Spleen (tissue), 13 donors: ENCODE results near the gene TIMM50. TPM values are rescaled to one million over a fixed set of nuclear protein-coding genes. Genes with fewer than 3 reads are reported as not detected.

Experiments
- DNase-seq: peaks from one replicate; pipeline ENCODE4 v3.0.0-alpha.2; 2020
- H3K27ac ChIP-seq, 8 donors: fragments of 200-600 bp; sonication (generic) in 7 of 8; 1 replicate in 4 of 8; 2 replicates in 4 of 8; pipeline versions ENCODE4 v1.5.0 to v1.8.0; 2016 to 2021; ENCODE audit warnings: inconsistent platforms in 4 of 8, mild to moderate bottlenecking in 4 of 8, moderate library complexity in 1 of 8
- H3K27me3 ChIP-seq, 7 donors: fragments of 200-600 bp; sonication (generic) in 6 of 7; replicated peaks in 1 of 7; 1 replicate in 4 of 7; 2 replicates in 3 of 7; pipeline versions ENCODE4 v1.5.0 to v1.8.0; 2016 to 2021; ENCODE audit warnings: inconsistent platforms in 3 of 7, mild to moderate bottlenecking in 1 of 7
- H3K36me3 ChIP-seq, 6 donors: fragments of 200-600 bp; sonication (generic) in 5 of 6; 1 replicate in 4 of 6; 2 replicates in 2 of 6; pipeline versions ENCODE4 v1.5.0 to v1.8.0; 2016 to 2021; ENCODE audit warnings: inconsistent platforms in 2 of 6
- H3K4me1 ChIP-seq, 6 donors: fragments of 200-600 bp; sonication (generic) in 5 of 6; 1 replicate in 3 of 6; 2 replicates in 3 of 6; pipeline versions ENCODE4 v1.5.0 to v1.8.0; 2016 to 2021; ENCODE audit warnings: inconsistent platforms in 3 of 6
- H3K4me3 ChIP-seq, 8 donors: fragments of 200-600 bp; sonication (generic) in 7 of 8; 1 replicate in 4 of 8; 2 replicates in 4 of 8; pipeline versions ENCODE4 v1.5.0 to v1.8.0; 2016 to 2021; ENCODE audit warnings: inconsistent platforms in 4 of 8, mild to moderate bottlenecking in 4 of 8, moderate library complexity in 2 of 8
- H3K9me3 ChIP-seq, 8 donors: fragments of 200-600 bp; sonication (generic) in 7 of 8; 1 replicate in 4 of 8; 2 replicates in 4 of 8; pipeline versions ENCODE4 v1.5.0 to v1.8.0; 2016 to 2021; ENCODE audit warnings: inconsistent platforms in 4 of 8
- POLR2A ChIP-seq, 3 donors: fragments of 450-650 bp; IDR thresholded peaks; one replicate each; pipeline ENCODE4 v1.5.1; 2017; ENCODE audit warnings: antibody characterized with exemption in 3 of 3, mild to moderate bottlenecking in 1 of 3
- POLR2AphosphoS5 ChIP-seq, 3 donors: sonication (generic); formaldehyde crosslinking; IDR thresholded peaks; one replicate each; pipeline ENCODE4 v1.5.1; 2017; ENCODE audit warnings: antibody characterized with exemption in 3 of 3
- WGBS, 5 donors: extraction: QIAGEN DNeasy Blood & Tissue Kit in 3 of 5; methylation state at CpG; one replicate each; pipeline versions ENCODE4 v1.1.5 to v1.1.7; 2013 to 2018; 5-methylcytosine and 5-hydroxymethylcytosine counted together
- intact Hi-C: fragments of 100-400 bp; cut with DNase I; formaldehyde crosslinking; loops from one replicate; pipeline ENCODE4 v1.15.0; 2023; ENCODE audit warnings: low total_unique reads
- long read RNA-seq, 2 donors: transcript quantifications; one replicate each; lab custom pipeline, GENCODE V29; 2026
- polyA plus RNA-seq, 3 donors: library from polyadenylated mRNA; stranded (reverse); fragments of 200-250 nt; gene quantifications; one replicate each; pipeline ENCODE4 v1.2.1, GENCODE V29; 2013
- total RNA-seq, 7 donors: library from RNA; depleted of rRNA in 3 of 7; stranded (reverse); fragments of >200 nt in 3 of 7; fragmentation: NEBNext Ultra II Directional in 4 of 7; extraction: Animal tissue kit (Norgen Biotek cat#: 25700) in 4 of 7; gene quantifications; one replicate each; pipeline versions ENCODE4 v1.1.0 to v1.2.1, GENCODE V29; 2016 to 2021
- TF ChIP-seq, protein P1 (sequence below), 11 experiments: fragments of 200-600 bp in 7 of 11; fragments of 450-650 bp in 4 of 11; sonication (generic) in 4 of 11; IDR thresholded peaks in 8 of 11; conservative IDR thresholded peaks in 3 of 11; 1 replicate in 7 of 11; 2 replicates in 4 of 11; pipeline versions ENCODE4 v1.4.0 to v1.8.0; 2016 to 2021; ENCODE audit warnings: antibody characterized with exemption in 11 of 11, inconsistent platforms in 4 of 11, mild to moderate bottlenecking in 1 of 11
- donor health status: healthy with polysubstance abuse.
- donor health status: DM: no; HTN: no; CAD: no; lungs with moderate emphysema.
- donor health status: DM: no; HTN: no; CAD: no.
- donor health status: Bipolar disorder and iron deficiency.
- donor health status: healthy.
- donor health status: DM: no; HTN: no; CAD: no.
- donor health status: DM: yes; HTN: yes; CAD: no.

Gene TIMM50
- 10 to 100 TPM; 30.3 to 51.5 (median 41.8) TPM for total RNA-seq
- 10 to 100 TPM; 36.2 to 46.0 (median 40.7) TPM for polyA plus RNA-seq
- long read RNA-seq, donor 1, transcript TIMM50-201 (11 exons, 1,612 nt), result major isoform, 11 of 18 reads
- long read RNA-seq, donor 1, partial matches to known transcripts, result 0 of 18 reads
- long read RNA-seq, donor 1, other reads (novel, unspliced or antisense), result 0 of 18 reads
- long read RNA-seq, donor 2, transcript TIMM50-205 (1 exons, 2,274 nt), result minor isoform, 8 of 20 reads
- long read RNA-seq, donor 2, transcript TIMM50-201 (11 exons, 1,612 nt), result major isoform, 11 of 20 reads
- long read RNA-seq, donor 2, partial matches to known transcripts, result 0 of 20 reads
- long read RNA-seq, donor 2, other reads (novel, unspliced or antisense), result 0 of 20 reads

- TF ChIP-seq POLR2A (IDR thresholded peaks at IDR 0.05) (peak in 1 of 3 donors; percentile 5), POLR2AphosphoS5 (IDR thresholded peaks at IDR 0.05) (peak; percentile 94 to 96 (median 95))
- TF ChIP-seq, protein P1, sequence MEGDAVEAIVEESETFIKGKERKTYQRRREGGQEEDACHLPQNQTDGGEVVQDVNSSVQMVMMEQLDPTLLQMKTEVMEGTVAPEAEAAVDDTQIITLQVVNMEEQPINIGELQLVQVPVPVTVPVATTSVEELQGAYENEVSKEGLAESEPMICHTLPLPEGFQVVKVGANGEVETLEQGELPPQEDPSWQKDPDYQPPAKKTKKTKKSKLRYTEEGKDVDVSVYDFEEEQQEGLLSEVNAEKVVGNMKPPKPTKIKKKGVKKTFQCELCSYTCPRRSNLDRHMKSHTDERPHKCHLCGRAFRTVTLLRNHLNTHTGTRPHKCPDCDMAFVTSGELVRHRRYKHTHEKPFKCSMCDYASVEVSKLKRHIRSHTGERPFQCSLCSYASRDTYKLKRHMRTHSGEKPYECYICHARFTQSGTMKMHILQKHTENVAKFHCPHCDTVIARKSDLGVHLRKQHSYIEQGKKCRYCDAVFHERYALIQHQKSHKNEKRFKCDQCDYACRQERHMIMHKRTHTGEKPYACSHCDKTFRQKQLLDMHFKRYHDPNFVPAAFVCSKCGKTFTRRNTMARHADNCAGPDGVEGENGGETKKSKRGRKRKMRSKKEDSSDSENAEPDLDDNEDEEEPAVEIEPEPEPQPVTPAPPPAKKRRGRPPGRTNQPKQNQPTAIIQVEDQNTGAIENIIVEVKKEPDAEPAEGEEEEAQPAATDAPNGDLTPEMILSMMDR (IDR thresholded peaks at IDR 0.05 in 8 of 11, conservative IDR thresholded peaks at IDR 0.05 in 3 of 11), result peak in 2 of 11 experiments; percentile 19 to 26
- intact Hi-C loops, result loop anchor here (5.0 kb wide), 1 partner anchor 52 kb away; the partner anchor contains the start of gene EID2B
- Histone ChIP-seq H3K36me3 (peaks cover 0 to 51% (median 27%) of the 10 kb centered on the region in 6 donors), H3K9me3 (no peaks in the 10 kb centered on the region), H3K4me3 (peak within 1 kb of the TSS; percentile 89 to 100 (median 96)), H3K27me3 (no peaks in the 10 kb centered on the region), H3K4me1 (peaks cover 11 to 35% (median 23%) of the 10 kb centered on the region in 6 donors), H3K27ac (peak within 1 kb of the TSS; percentile 55 to 90 (median 83))
- WGBS, 5 donors, result 0 to 2% (median 1%) methylated on average over 23 to 62 of the region's 62 CpGs
- DNase-seq, result peak; percentile 99
Measured at GRCh38 chr19:39480337-39481228, at the start of gene TIMM50. Gene TIMM50, plus strand, starts transcription at chr19:39480838. Its CDS starts 16 bp downstream, at chr19:39480854.

DNA sequence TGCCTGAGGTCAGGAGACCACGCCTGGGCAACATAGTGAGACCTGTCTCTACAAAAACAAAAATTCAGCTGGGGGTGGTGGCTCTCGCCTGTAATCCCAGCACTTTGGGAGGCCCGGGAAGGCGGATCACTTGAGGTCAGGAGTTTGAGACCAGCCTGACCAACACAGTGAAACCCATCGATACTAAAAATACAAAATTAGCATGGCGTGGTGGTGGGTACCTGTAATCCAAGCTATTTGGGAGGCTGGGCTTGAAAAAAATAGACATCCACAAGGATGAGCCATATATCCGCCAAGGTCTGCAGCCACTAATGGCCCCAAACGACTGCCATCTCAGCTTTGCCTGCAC, 48.0 kb upstream of the TIMM50 start:
- peak; percentile 38 for DNase-seq
- Histone ChIP-seq H3K27me3 (no peaks in the 10 kb centered on the region), H3K36me3 (peaks cover 0 to 40% (median 28%) of the 10 kb centered on the region in 6 donors), H3K4me3 (peak overlapping the region in 1 of 8 donors; percentile 0), H3K9me3 (no peaks in the 10 kb centered on the region), H3K27ac (no peak overlapping the region), H3K4me1 (peaks cover 21 to 75% (median 53%) of the 10 kb centered on the region in 6 donors)
- TF ChIP-seq POLR2A (IDR thresholded peaks at IDR 0.05) (no peak), POLR2AphosphoS5 (IDR thresholded peaks at IDR 0.05) (no peak)
- TF ChIP-seq, protein P1 (IDR thresholded peaks at IDR 0.05 in 8 of 11, conservative IDR thresholded peaks at IDR 0.05 in 3 of 11), result no peak
- WGBS, 5 donors, result 87 to 95% (median 95%) methylated on average over 8 of the region's 8 CpGs
- intact Hi-C loops, result no loop called here

GRCh38 chr19:39433480-39434079, 47.1 kb upstream of the TIMM50 start:
- Histone ChIP-seq H3K4me1 (peaks cover 21 to 74% (median 52%) of the 10 kb centered on the region in 6 donors), H3K27ac (peak overlapping the region in 4 of 8 donors; percentile 16 to 94 (median 56)), H3K27me3 (no peaks in the 10 kb centered on the region), H3K4me3 (peak overlapping the region in 1 of 8 donors; percentile 92), H3K9me3 (no peaks in the 10 kb centered on the region), H3K36me3 (peaks cover 0 to 40% (median 28%) of the 10 kb centered on the region in 6 donors)
- intact Hi-C loops, result no loop called here
- no peak for TF ChIP-seq POLR2AphosphoS5 (IDR thresholded peaks at IDR 0.05)
- TF ChIP-seq, protein P1 (IDR thresholded peaks at IDR 0.05 in 8 of 11, conservative IDR thresholded peaks at IDR 0.05 in 3 of 11), result no peak
- TF ChIP-seq POLR2A (IDR thresholded peaks at IDR 0.05), result no peak
- 90 to 98% (median 95%) methylated on average over 7 to 8 of the region's 8 CpGs for WGBS, 5 donors
- DNase-seq, result peak; percentile 54
